GM19438 (cell line): ENCODE results near the gene TUBGCP6.

ENCODE experiments used
- ATAC-seq: cut with Tn5 transposase; IDR thresholded peaks from one replicate; pipeline ENCODE4 v1.9.1; 2021; ENCODE audit warnings: low read depth; ENCODE audit not compliant: unreplicated experiment

Gene TUBGCP6

GRCh38 chr22:50186761-50187523, 57.9 kb downstream of the TUBGCP6 start:
- no peak for ATAC-seq

DNA sequence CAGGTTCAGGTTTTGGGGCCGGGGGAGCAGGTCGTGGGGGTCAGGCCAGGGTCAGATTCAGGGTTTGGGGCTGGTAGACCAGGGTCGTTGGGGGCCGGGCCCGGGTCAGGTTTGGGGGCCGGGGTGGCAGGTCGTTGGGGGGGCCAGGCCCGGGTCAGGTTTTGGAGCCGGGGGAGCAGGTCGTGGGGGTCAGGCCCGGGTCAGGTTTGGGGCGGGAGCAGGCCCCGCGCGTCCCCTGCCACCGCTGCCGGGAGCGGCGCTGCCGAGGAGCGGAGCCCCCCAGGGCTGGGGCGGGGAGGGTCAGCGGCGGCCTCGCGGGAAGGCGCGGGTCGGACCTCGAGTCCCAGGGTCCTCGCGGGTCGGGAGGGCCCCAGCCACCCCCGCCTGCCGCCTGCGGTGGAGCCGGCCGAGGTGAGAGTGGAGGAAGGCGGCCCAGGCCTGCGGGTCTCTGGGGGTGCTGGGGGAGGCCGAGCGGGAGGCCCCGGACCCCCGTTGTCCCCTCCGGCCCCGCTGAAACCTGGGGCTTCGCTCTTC, 58.6 kb downstream of the TUBGCP6 start:
- no peak for ATAC-seq

DNA sequence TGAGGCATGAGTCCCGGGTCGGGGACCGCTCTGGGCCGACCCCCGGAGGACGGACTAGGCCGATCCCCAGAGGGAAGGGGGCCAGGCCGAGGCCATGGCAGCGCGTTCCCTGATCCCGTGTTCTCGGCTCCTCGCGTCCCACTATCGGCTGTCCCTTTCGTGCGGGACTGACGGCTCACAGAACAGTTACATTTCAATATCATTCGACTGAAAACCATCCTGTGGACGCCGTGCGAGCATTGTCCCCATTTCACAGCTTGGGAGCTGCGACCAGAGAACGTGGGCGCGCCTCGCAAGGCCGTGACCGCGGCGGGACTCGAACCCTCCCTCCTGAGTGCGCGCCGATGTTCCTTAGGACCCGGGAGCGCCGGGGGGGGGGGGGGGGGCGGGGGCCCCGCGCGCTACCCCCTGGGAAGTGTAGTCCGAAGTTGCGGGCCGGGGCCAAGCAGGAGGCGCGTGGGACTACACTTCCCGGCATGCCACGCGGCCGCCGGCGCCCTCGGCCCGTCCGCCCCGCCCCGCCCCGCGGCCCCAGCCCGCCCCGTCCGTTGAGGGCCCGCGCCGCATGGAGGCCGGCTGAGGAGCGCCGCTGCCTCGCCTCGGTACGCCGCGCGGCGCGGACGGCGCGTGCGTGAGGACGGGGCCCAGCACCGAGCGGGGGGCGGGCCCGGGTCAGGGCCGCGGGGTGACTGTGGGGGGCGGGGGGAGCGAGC, 59.3 kb downstream of the TUBGCP6 start, which contains the start of gene TRABD:
Gene TRABD, plus strand, starts transcription at position 539 of the 713 bp plus-strand sequence. CDS start 7,148 bp downstream, outside the sequence.
- ATAC-seq = no peak

DNA sequence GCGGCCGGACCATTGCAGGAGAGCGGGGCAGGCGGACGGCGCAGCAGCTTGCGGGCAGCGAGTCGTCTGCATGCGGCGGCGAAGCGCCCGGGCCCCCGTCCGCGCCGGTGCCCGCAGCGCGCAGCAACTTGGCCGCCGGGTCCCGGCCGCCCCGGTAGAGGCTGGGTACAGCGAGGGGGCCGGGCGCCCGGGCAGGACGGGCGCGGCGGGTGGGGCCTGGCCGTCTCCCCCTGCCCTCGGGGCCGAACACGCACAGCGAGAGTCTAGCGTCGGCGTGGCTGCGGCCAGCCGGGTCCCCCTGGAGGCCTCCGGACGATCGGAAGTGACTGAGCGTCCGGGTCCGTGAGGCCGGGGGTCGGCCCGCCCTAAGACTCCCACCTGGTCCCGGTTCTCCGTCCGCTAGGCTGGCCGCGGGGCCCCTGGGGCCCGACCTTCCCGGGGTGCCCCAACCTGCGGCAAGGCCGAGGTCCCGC, 59.9 kb downstream of the TUBGCP6 start:
- ATAC-seq = no peak

- ATAC-seq = no peak
Observed at GRCh38 chr22:50184004-50184901, 60.6 kb downstream of the TUBGCP6 start.

DNA sequence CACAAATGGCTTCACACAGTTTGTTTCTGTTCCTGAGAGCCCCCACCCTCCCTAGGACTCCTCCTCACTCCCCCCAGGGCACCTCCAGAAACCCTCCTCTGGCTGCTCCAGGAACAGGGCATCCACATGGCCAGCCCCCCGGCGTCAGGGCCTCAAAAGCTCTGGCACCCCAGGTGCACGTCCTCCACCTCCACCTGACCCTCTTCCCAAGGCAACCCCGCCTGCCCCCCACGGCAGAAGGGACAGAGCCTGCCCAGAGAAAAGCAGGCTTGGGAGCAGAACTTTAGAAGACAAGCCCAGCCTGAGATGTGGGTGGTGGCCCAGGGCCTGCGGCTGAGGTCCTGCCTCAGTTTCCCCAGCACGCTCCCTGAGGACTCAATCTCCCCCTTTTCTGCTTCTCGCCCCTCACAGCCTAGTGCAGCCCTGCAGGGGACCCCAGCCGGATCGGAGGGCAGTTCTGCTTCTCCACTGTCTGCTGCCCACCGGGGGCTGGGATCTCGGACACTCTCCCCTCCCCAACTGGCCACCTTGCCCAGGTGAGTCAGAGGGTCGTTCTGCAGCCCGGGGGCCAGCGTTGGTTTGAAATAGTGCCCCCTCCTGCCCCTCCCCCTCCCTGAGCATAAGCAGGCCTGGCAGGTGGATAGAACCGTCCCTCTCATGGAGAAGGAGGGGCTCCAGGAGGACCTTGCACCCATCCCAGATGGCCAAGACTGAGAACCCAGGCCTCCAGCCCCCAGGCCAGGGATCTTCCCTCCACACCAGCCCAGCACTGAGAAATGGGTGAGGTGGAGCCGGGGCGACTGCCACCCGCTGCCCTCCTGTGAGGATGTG, 61.5 kb downstream of the TUBGCP6 start:
- ATAC-seq = no peak

DNA sequence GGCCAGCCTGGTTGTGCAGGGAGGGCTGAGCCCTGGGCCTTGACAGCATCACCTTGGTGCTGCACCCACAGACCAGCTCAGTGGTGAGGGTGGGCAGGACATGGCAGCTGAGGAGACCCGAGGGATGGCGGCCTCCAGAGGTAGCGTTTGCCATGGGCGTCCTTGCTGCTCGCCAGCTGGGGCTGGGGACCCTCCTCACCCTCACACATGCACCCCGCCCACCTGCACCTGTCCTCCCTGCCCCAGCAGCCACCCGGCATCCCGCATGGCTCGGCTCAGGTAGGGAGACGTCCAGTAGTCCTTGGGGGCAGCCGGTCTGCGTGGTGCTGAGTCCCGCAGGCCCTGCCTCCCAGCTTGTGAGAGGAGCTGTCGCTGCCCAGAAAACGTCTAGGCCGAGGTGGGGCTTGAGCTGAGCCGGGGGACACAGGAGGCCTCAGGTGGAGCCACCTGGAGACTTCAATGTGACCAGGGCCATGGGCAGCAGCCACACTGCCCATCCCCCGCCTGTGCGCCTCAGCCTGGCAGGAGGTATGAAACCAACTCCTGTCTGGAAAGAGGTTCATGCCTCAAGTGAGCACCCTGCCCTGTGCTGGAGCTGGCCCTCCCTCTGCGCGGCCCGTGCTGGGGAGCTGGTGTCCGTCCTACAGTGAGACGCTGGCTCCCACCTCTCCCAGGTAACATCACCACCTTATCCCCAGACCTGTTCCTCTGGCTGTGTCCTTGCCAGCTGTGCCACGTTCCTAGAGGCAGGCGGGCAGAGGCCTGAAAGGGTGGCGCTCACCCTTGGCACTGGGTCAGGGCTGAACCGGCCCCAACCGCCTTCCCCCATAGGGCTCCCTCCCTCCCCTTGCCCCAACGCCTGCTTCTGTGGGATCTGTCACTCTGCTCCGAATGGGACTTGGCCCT, 62.4 kb downstream of the TUBGCP6 start:
- ATAC-seq = no peak

DNA sequence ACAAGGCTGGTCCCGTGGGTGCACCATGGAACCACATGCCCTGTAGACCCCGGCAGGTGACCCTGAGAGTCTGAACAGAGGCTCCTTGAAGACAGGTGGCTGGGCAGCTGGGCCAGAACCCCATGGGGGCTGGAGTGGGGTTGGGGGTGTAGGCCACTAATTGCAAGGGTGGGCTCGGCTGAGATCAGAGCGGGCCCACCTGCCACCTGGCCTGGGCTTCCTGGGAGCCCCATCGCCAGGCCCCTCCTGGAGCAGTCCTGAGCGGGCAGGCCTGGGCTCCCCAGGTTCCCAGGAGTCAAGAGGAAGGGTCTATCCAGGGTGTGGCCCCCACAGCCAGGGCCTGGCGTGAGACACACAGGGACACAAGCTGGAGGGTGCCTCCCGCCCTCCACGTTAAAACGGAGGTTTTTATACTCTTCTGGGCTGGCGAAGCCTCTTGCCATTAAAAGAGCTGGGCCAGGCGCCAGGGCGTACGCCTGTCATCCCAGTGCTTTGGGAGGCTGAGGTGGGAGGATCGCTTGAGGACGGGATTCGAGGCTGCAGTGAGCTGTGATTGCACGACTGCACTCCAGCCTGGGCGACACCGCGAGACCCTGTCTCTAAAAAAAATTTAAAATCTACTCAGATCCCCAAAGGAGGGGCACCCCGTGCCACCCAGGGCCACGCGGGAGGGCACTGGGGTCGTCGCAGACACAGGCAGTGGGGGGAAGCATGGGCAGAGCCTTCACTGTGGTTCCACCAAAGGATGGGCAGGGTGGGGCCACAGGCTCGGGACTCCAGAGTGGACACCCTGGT, 63.9 kb downstream of the TUBGCP6 start:
- ATAC-seq = no peak

DNA sequence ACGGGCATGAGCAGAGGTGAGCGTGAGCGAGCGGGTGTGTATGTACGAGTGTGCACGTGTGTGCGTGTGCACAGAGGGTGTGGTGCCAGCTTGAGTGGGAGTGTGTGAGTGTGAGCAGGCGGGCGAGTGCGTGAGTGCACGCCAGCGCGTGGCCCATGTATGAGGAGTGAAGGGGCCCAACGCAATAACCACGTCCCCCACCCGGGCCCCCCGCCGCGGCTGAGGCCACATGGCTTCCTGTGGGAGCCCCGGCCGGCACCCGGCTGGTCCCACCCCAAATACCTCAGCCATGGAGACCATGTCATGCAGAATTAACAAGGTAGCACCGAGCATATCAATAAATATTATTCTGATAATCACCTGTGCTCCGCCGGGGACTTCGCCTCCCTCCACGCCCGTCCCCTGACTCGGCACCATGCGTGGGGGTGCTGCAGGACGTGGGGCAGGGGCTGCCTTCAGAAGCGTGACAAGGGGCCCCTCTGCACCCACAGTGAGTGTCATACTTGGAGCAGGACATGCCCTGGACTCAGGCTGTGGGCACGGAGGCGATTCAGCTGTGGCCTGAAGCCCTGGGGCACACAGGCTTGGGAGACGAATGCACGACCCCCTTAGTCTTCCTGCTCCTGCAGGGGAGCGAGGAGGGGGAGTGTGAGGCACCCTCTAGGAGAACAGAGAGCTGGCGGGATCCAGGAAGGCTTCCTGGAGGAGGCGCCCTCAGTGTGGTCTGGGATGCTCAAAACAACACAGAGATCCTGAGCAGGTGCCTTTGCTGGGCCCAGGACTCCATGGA, 64.7 kb downstream of the TUBGCP6 start:
- ATAC-seq = no peak

DNA sequence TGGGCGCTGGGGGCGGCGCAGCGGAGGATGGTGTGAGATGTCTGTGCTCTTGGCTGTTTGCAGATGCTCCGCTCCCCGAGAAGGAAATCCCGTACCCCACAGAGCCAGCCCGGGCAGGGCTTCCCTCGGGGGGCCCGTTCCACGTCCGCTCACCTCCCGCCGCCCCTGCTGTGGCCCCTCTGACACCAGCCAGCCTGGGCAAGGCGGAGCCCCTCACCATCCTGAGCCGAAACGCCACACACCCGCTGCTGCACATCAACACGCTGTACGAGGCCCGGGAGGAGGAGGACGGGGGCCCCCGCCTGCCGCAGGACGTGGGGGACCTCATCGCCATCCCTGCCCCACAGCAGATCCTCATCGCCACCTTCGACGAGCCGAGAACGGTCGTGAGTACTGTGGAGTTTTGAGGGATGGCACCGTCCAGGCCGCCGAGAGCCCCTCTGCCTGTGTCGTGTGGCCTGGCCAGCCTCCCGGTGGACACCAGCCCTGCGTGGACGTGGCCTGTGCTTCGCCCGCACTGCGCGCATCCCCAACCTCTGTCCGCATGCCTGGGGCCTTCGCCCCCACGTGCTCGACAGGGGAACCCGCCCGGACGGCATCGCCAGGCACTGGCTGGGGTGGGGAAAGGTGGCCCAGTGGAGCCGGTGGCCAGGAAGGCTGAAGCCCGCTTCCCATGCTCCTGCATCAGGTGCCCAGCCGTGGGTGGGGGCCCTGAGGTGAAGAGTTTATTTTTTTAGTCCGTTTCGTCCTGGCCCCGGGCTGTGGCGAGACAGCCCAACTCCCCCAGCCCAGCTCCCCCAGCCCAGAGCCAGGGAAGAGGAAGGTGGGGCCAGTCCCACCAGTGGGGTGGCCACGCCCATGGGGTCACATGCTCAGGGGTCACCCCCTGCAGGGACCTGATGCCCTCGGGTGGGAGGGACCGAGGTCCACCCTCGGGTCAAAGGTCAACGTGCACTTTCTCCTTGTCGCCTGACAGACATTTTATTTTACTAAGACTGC, 65.7 kb downstream of the TUBGCP6 start:
- ATAC-seq = no peak

DNA sequence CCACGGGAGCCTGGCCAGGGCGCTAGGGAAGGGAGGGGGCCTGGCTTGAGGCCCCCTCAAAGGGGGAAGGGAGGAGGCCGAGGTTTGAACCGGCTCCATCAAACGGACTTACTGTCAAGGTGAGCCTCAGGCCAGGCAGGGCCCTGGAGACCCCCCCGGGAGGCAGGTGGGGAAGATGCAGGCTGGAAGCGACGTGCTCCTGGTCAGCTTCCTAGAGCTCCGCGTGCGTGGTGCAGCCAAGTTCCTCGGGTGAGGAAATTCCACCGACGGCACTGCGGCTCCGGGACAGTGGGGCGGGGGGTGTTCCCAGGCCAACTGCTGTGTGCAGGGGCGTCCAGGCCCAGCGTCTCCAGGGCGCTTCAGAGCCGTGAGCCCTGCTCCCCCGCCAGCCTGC, 66.4 kb downstream of the TUBGCP6 start:
- ATAC-seq = no peak

GRCh38 chr22:50177537-50178470, 67.0 kb downstream of the TUBGCP6 start:
- no peak for ATAC-seq

DNA sequence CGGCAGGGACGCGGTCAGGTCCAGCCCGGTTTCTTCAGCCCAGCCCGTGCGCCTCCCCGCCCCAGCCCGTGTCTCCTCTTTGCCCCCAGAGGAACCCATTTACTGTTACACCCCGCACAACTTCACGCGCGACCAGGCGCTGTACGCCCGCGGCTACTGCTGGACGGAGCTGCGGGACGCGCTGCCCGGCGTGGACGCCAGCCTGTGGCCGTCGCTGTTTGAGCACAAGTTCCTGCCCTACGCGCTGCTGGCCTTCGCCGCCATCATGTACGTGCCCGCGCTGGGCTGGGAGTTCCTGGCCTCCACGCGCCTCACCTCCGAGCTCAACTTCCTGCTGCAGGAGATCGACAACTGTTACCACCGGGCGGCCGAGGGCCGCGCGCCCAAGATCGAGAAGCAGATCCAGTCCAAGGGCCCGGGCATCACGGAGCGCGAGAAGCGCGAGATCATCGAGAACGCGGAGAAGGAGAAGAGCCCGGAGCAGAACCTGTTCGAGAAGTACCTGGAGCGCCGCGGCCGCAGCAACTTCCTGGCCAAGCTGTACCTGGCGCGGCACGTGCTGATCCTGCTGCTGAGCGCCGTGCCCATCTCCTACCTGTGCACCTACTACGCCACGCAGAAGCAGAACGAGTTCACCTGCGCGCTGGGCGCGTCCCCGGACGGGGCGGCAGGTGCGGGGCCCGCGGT, 67.8 kb downstream of the TUBGCP6 start:
- ATAC-seq = no peak
